Stomach (tissue), 4 donors: Measurements from ENCODE around the gene SLAIN2.
"Not testable (repeated sequence)": the region's sequence is repeated elsewhere in the genome, so short reads cannot be mapped to it uniquely, and the experiment has no call there.

Experiments used
- EP300 ChIP-seq: sonication (generic); formaldehyde crosslinking; IDR thresholded peaks from one replicate; pipeline ENCODE4 v1.6.1; 2017; ENCODE audit warnings: antibody characterized with exemption
- POLR2A ChIP-seq, 4 donors: fragments of 450-650 bp; IDR thresholded peaks; one replicate each; pipeline ENCODE4 v1.6.1; 2016; ENCODE audit warnings: antibody characterized with exemption in 4 of 4, control low read depth in 2 of 4, mild to moderate bottlenecking in 1 of 4, moderate library complexity in 1 of 4
- POLR2AphosphoS5 ChIP-seq, 3 donors: sonication (generic); formaldehyde crosslinking; IDR thresholded peaks; one replicate each; pipeline ENCODE4 v1.6.1; 2016; ENCODE audit warnings: antibody characterized with exemption in 3 of 3
- TF ChIP-seq, protein P1 (sequence below), 7 experiments: fragments of 450-650 bp in 4 of 7; fragments of 200-600 bp in 3 of 7; sonication (generic) in 3 of 7; IDR thresholded peaks; one replicate each; pipeline ENCODE4 v1.5.1; 2016 to 2019; ENCODE audit warnings: antibody characterized with exemption in 7 of 7, control low read depth in 2 of 7, mild to moderate bottlenecking in 1 of 7

DNA sequence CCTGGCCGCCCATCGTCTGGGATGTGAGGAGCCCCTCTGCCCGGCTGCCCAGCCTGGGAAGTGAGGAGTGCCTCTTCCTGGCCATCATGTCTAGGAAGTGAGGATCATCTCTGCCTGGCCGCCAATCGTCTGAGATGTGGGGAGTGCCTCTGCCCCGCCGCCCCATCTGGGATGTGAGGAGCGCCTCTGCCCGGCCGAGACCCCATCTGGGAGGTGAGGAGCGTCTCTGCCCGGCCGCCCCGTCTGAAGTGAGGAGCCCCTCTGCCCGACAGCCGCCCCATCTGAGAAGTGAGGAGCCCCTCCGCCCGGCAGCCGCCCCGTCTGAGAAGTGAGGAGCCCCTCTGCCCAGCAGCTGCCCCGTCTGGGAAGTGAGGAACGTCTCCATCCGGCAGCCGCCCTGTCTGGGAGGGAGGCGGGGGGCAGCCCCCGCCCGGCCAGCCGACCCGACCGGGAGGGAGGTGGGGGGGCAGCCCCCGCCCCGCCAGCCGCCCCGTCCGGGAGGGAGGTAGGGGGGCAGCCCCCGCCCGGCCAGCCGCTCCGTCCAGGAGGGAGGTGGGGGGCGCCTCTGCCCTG lies 49.0 kb upstream of the SLAIN2 start:
- TF ChIP-seq, protein P1, sequence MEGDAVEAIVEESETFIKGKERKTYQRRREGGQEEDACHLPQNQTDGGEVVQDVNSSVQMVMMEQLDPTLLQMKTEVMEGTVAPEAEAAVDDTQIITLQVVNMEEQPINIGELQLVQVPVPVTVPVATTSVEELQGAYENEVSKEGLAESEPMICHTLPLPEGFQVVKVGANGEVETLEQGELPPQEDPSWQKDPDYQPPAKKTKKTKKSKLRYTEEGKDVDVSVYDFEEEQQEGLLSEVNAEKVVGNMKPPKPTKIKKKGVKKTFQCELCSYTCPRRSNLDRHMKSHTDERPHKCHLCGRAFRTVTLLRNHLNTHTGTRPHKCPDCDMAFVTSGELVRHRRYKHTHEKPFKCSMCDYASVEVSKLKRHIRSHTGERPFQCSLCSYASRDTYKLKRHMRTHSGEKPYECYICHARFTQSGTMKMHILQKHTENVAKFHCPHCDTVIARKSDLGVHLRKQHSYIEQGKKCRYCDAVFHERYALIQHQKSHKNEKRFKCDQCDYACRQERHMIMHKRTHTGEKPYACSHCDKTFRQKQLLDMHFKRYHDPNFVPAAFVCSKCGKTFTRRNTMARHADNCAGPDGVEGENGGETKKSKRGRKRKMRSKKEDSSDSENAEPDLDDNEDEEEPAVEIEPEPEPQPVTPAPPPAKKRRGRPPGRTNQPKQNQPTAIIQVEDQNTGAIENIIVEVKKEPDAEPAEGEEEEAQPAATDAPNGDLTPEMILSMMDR (IDR thresholded peaks at IDR 0.05) = not testable (repeated sequence)
- not testable (repeated sequence) for TF ChIP-seq POLR2A (IDR thresholded peaks at IDR 0.05); POLR2AphosphoS5 (IDR thresholded peaks at IDR 0.05); EP300
